Measurements from ENCODE around the gene SGCA. TPM values are rescaled to one million over a fixed set of nuclear protein-coding genes. Genes with fewer than 3 reads are reported as not detected.

Gene SGCA
- 0.07 TPM for polyA plus RNA-seq (2013, experiment 1 of 2)
- polyA plus RNA-seq (2013, experiment 2 of 2): 0.13 TPM

- Histone ChIP-seq H2BK120ac (ENCODE audit: low read depth, low read length) (no peak within 1 kb of the TSS), H3K4me2 (ENCODE audit: low read length) (no peak within 1 kb of the TSS), H3K4ac (ENCODE audit: low read depth, low read length) (no peak within 1 kb of the TSS), H4K8ac (ENCODE audit: low read depth, low read length) (no peak within 1 kb of the TSS), H2BK15ac (replicated peaks; ENCODE audit: low read depth) (no peak within 1 kb of the TSS), H3K9ac (ENCODE audit: low read length) (no peak within 1 kb of the TSS), H3K27ac (ENCODE audit: low read depth, low read length) (no peak within 1 kb of the TSS), H2AK5ac (ENCODE audit: low read length) (no peak within 1 kb of the TSS), H3K4me1 (ENCODE audit: control insufficient read depth, low read depth, low read length) (no peaks in the 10 kb centered on the region), H3K56ac (ENCODE audit: low read length) (peak within 1 kb of the TSS; percentile 46), H3K4me3 (ENCODE audit: low read length) (no peak within 1 kb of the TSS), H3K79me1 (ENCODE audit: low read length) (no peaks in the 10 kb centered on the region), H3K36me3 (ENCODE audit: control insufficient read depth, insufficient read depth, low read length) (no peaks in the 10 kb centered on the region), H2BK5ac (ENCODE audit: low read length) (no peak within 1 kb of the TSS), H3K27me3 (ENCODE audit: insufficient read depth, low read length, poor library complexity) (no peaks in the 10 kb centered on the region), H3K79me2 (ENCODE audit: control insufficient read depth, insufficient read depth, low read length) (no peaks in the 10 kb centered on the region), H4K5ac (ENCODE audit: low read length) (no peak within 1 kb of the TSS), H3K23ac (ENCODE audit: low read length) (no peak within 1 kb of the TSS), H3K18ac (ENCODE audit: low read length) (no peak within 1 kb of the TSS)
- DNase-seq: no peak
- WGBS (ENCODE audit: extremely low coverage, insufficient coverage, low lambda C conversion rate): no CpG with 5 or more reads among the region's 15 CpGs
Measured at GRCh38 chr17:50165867-50166517, at the start of gene SGCA. TSS of gene SGCA (plus strand) at chr17:50166005. CDS start at chr17:50166041, 36 bp downstream.

- no peaks in the 10 kb centered on the region for H3K27me3 ChIP-seq (ENCODE audit: insufficient read depth, low read length, poor library complexity)
- peak overlapping the region; percentile 22 for H3K4ac ChIP-seq (ENCODE audit: low read depth, low read length)
- H4K5ac ChIP-seq (ENCODE audit: low read length): no peak overlapping the region
- peak overlapping the region; percentile 36 for H3K4me2 ChIP-seq (ENCODE audit: low read length)
- H2BK5ac ChIP-seq (ENCODE audit: low read length): no peak overlapping the region
- peak overlapping the region; percentile 41 for H3K27ac ChIP-seq (ENCODE audit: low read depth, low read length)
- peak overlapping the region; percentile 90 for H3K56ac ChIP-seq (ENCODE audit: low read length)
- peak; percentile 88 for DNase-seq
- no peak overlapping the region for H4K8ac ChIP-seq (ENCODE audit: low read depth, low read length)
- H3K18ac ChIP-seq (ENCODE audit: low read length): peak overlapping the region; percentile 81
- H3K4me3 ChIP-seq (ENCODE audit: low read length): no peak overlapping the region
- no peak overlapping the region for H2AK5ac ChIP-seq (ENCODE audit: low read length)
- no peaks in the 10 kb centered on the region for H3K79me2 ChIP-seq (ENCODE audit: control insufficient read depth, insufficient read depth, low read length)
- no CpG with 5 or more reads among the region's 64 CpGs for WGBS (ENCODE audit: extremely low coverage, insufficient coverage, low lambda C conversion rate)
- no peaks in the 10 kb centered on the region for H3K4me1 ChIP-seq (ENCODE audit: control insufficient read depth, low read depth, low read length)
- H3K9ac ChIP-seq (ENCODE audit: low read length): peak overlapping the region; percentile 64
- no peak overlapping the region for H2BK15ac ChIP-seq (replicated peaks; ENCODE audit: low read depth)
- H2BK120ac ChIP-seq (ENCODE audit: low read depth, low read length): peak overlapping the region; percentile 32
- no peak overlapping the region for H3K23ac ChIP-seq (ENCODE audit: low read length)
- H3K79me1 ChIP-seq (ENCODE audit: low read length): no peaks in the 10 kb centered on the region
- H3K36me3 ChIP-seq (ENCODE audit: control insufficient read depth, insufficient read depth, low read length): no peaks in the 10 kb centered on the region
Measured at GRCh38 chr17:50117202-50118051, 48.4 kb upstream of the SGCA start.

DNA sequence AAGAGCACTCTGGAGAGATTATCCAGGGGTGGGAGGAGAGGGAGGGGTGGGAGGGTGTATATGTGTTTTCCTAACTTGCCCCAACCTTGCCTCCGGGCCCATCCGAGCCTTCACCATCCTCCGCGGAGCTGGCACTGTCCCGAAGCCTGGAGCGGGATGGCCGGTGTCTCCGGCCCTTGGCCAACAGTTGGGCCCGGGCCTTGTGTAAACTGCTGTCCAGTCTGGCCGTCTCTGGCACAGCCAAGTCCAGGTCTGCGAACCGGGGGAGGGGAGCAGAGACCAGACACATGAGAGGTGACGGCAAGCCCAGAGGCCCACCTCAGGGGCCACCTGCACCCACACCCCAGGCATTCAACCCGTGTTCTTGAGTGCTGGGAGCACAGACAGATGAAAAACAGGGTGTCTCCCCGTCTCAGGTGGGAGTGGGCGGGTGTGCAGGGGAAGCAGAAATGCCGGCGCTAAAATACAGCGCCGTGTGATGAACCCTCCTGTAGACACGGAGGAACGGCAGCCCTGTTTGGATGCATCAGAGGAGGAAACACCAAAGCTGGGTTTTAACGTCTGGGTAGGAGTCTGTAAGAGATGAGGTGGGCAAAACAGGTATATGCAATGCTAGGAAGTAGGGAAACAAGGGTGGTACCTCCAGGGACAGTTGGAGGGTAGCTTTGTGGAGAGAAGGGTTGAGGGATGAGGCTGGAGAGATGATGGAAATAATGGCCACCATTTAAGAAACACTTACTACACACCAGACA, 47.6 kb upstream of the SGCA start:
- Histone ChIP-seq H3K79me1 (ENCODE audit: low read length) (no peaks in the 10 kb centered on the region), H3K4me1 (ENCODE audit: control insufficient read depth, low read depth, low read length) (peaks cover 5% of the 10 kb centered on the region), H2BK15ac (replicated peaks; ENCODE audit: low read depth) (no peak overlapping the region), H3K27me3 (ENCODE audit: insufficient read depth, low read length, poor library complexity) (no peaks in the 10 kb centered on the region), H3K9ac (ENCODE audit: low read length) (no peak overlapping the region), H2AK5ac (ENCODE audit: low read length) (no peak overlapping the region), H3K27ac (ENCODE audit: low read depth, low read length) (no peak overlapping the region), H3K4me2 (ENCODE audit: low read length) (no peak overlapping the region), H3K4ac (ENCODE audit: low read depth, low read length) (no peak overlapping the region), H4K8ac (ENCODE audit: low read depth, low read length) (no peak overlapping the region), H3K36me3 (ENCODE audit: control insufficient read depth, insufficient read depth, low read length) (no peaks in the 10 kb centered on the region), H3K23ac (ENCODE audit: low read length) (no peak overlapping the region), H2BK120ac (ENCODE audit: low read depth, low read length) (no peak overlapping the region), H3K18ac (ENCODE audit: low read length) (no peak overlapping the region), H3K56ac (ENCODE audit: low read length) (no peak overlapping the region), H4K5ac (ENCODE audit: low read length) (no peak overlapping the region), H2BK5ac (ENCODE audit: low read length) (no peak overlapping the region), H3K79me2 (ENCODE audit: control insufficient read depth, insufficient read depth, low read length) (no peaks in the 10 kb centered on the region), H3K4me3 (ENCODE audit: low read length) (no peak overlapping the region)
- WGBS (ENCODE audit: extremely low coverage, insufficient coverage, low lambda C conversion rate): no CpG with 5 or more reads among the region's 23 CpGs
- DNase-seq: no peak

DNA sequence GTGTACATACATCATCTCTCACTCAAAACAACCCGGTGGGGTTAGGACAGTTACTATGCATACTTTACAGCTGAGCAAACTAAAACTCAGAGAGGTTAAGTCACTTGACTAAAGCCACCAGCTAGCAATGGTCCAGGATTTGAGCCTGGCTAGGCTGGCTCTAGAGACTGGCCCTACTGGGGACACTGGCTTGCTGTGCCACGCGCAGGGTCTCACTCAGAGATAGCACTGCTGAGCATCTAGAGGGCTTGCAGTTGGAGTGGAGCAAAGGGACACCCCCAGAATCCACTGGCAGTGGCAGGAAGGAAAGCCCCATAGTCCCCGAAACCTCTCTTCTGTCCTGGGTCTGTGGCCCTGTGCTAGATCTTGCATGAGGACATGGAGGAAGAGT, 47.0 kb upstream of the SGCA start:
- Histone ChIP-seq H3K36me3 (ENCODE audit: control insufficient read depth, insufficient read depth, low read length) (no peaks in the 10 kb centered on the region), H2BK5ac (ENCODE audit: low read length) (no peak overlapping the region), H3K9ac (ENCODE audit: low read length) (no peak overlapping the region), H2BK120ac (ENCODE audit: low read depth, low read length) (no peak overlapping the region), H4K5ac (ENCODE audit: low read length) (no peak overlapping the region), H3K4me3 (ENCODE audit: low read length) (no peak overlapping the region), H2BK15ac (replicated peaks; ENCODE audit: low read depth) (no peak overlapping the region), H3K79me2 (ENCODE audit: control insufficient read depth, insufficient read depth, low read length) (no peaks in the 10 kb centered on the region), H3K27me3 (ENCODE audit: insufficient read depth, low read length, poor library complexity) (no peaks in the 10 kb centered on the region), H4K8ac (ENCODE audit: low read depth, low read length) (no peak overlapping the region), H3K23ac (ENCODE audit: low read length) (no peak overlapping the region), H3K4ac (ENCODE audit: low read depth, low read length) (no peak overlapping the region), H3K4me2 (ENCODE audit: low read length) (no peak overlapping the region), H3K27ac (ENCODE audit: low read depth, low read length) (no peak overlapping the region), H3K56ac (ENCODE audit: low read length) (no peak overlapping the region), H3K4me1 (ENCODE audit: control insufficient read depth, low read depth, low read length) (peaks cover 11% of the 10 kb centered on the region), H2AK5ac (ENCODE audit: low read length) (no peak overlapping the region), H3K18ac (ENCODE audit: low read length) (no peak overlapping the region), H3K79me1 (ENCODE audit: low read length) (no peaks in the 10 kb centered on the region)
- no peak for DNase-seq
- WGBS (ENCODE audit: extremely low coverage, insufficient coverage, low lambda C conversion rate): no CpG with 5 or more reads among the region's 4 CpGs

DNA sequence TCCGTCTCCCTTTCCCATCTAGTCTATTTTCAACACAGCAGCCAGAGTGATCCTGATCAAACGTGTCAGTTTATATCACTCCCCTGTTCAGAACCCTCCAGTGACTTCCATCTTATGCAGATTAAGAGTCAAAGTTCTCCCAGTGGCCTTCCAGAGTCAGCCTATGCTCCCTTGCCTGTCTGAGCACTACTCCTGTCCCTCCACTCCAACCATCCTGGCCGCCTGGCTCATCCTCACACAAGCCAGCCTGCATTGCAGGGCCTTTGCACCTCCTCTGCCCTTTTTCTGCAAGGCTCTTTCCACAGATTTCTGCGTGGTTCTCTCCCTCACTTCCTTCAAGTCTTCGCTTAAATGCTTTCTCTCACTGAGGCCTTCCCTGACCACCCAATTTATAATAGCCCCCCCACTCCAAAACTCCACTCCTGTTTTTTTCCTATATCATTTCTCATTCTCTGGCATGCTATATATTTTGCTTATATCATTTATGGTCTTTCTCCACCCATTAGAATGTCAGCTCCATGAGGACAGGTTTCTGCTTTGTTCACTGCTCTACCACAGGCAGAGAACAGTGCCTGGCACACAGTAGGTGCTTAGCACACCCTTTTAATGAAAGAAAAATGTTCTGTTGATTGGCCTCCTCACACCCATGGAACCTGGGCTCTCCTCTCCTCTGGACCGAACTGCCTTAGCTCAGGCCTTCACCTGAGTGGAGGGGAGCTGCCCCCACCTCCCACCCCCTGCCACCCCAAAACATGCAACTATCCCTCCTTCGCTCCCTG, 45.1 kb upstream of the SGCA start:
- no peak overlapping the region for H2BK15ac ChIP-seq (replicated peaks; ENCODE audit: low read depth)
- no peak overlapping the region for H4K5ac ChIP-seq (ENCODE audit: low read length)
- H2AK5ac ChIP-seq (ENCODE audit: low read length): no peak overlapping the region
- no peak overlapping the region for H4K8ac ChIP-seq (ENCODE audit: low read depth, low read length)
- H3K4me2 ChIP-seq (ENCODE audit: low read length): no peak overlapping the region
- no CpG with 5 or more reads among the region's 7 CpGs for WGBS (ENCODE audit: extremely low coverage, insufficient coverage, low lambda C conversion rate)
- no peak overlapping the region for H3K9ac ChIP-seq (ENCODE audit: low read length)
- H2BK120ac ChIP-seq (ENCODE audit: low read depth, low read length): no peak overlapping the region
- no peak overlapping the region for H3K27ac ChIP-seq (ENCODE audit: low read depth, low read length)
- no peak overlapping the region for H2BK5ac ChIP-seq (ENCODE audit: low read length)
- no peak overlapping the region for H3K18ac ChIP-seq (ENCODE audit: low read length)
- no peaks in the 10 kb centered on the region for H3K79me2 ChIP-seq (ENCODE audit: control insufficient read depth, insufficient read depth, low read length)
- DNase-seq: no peak
- no peak overlapping the region for H3K4me3 ChIP-seq (ENCODE audit: low read length)
- H3K27me3 ChIP-seq (ENCODE audit: insufficient read depth, low read length, poor library complexity): no peaks in the 10 kb centered on the region
- H3K79me1 ChIP-seq (ENCODE audit: low read length): no peaks in the 10 kb centered on the region
- H3K4me1 ChIP-seq (ENCODE audit: control insufficient read depth, low read depth, low read length): peaks cover 12% of the 10 kb centered on the region
- no peak overlapping the region for H3K56ac ChIP-seq (ENCODE audit: low read length)
- H3K4ac ChIP-seq (ENCODE audit: low read depth, low read length): no peak overlapping the region
- H3K36me3 ChIP-seq (ENCODE audit: control insufficient read depth, insufficient read depth, low read length): no peaks in the 10 kb centered on the region
- H3K23ac ChIP-seq (ENCODE audit: low read length): no peak overlapping the region
